Measurements from ENCODE around the gene SPESP1.

Gene SPESP1

GRCh38 chr15:68985361-68985891 lies 55.1 kb downstream of the SPESP1 start:
- TF ChIP-seq CTCF (IDR thresholded peaks at IDR 0.05; ENCODE audit: low read depth, low read length), result no peak
- no peak for DNase-seq (ENCODE audit: extremely low read depth, low read depth)

- TF ChIP-seq CTCF (IDR thresholded peaks at IDR 0.05; ENCODE audit: low read depth, low read length), result no peak
- no peak for DNase-seq (ENCODE audit: extremely low read depth, low read depth)
These were observed 56.0 kb downstream of the SPESP1 start for GRCh38 chr15:68986322-68986721.

GRCh38 chr15:68987120-68987519 lies 56.8 kb downstream of the SPESP1 start:
- no peak for DNase-seq (ENCODE audit: extremely low read depth, low read depth)
- TF ChIP-seq CTCF (IDR thresholded peaks at IDR 0.05; ENCODE audit: low read depth, low read length), result no peak

GRCh38 chr15:68987676-68988075 lies 57.4 kb downstream of the SPESP1 start:
- TF ChIP-seq CTCF (IDR thresholded peaks at IDR 0.05; ENCODE audit: low read depth, low read length), result no peak
- no peak for DNase-seq (ENCODE audit: extremely low read depth, low read depth)

GRCh38 chr15:68989541-68990230 lies 59.4 kb downstream of the SPESP1 start:
- no peak for TF ChIP-seq CTCF (IDR thresholded peaks at IDR 0.05; ENCODE audit: low read depth, low read length)
- DNase-seq (ENCODE audit: extremely low read depth, low read depth), result no peak

GRCh38 chr15:68990231-68990991 lies 60.1 kb downstream of the SPESP1 start:
- no peak for DNase-seq (ENCODE audit: extremely low read depth, low read depth)
- no peak for TF ChIP-seq CTCF (IDR thresholded peaks at IDR 0.05; ENCODE audit: low read depth, low read length)

GRCh38 chr15:68990992-68991500 lies 60.7 kb downstream of the SPESP1 start:
- no peak for TF ChIP-seq CTCF (IDR thresholded peaks at IDR 0.05; ENCODE audit: low read depth, low read length)
- DNase-seq (ENCODE audit: extremely low read depth, low read depth), result no peak

Measured in AG09319 (cell line).